Lower lobe of right lung (tissue), 2 donors: ENCODE results near the gene NOTCH2. TPM values are rescaled to one million over a fixed set of nuclear protein-coding genes. Genes with fewer than 3 reads are reported as not detected.

Experiments used
- ATAC-seq, 2 donors: fragments of 200-7000 bp; cut with Tn5 transposase; one replicate each; pipeline ENCODE4 v1.9.1; 2020 to 2022; ENCODE audit warnings: mild to moderate bottlenecking in 2 of 2, moderate library complexity in 2 of 2
- DNase-seq: peaks from one replicate; pipeline ENCODE4 v3.0.0-alpha.2; 2020
- H3K27ac ChIP-seq: fragments of 200-600 bp; one replicate; pipeline ENCODE4 v1.8.0; 2022
- H3K27me3 ChIP-seq: fragments of 200-600 bp; one replicate; pipeline ENCODE4 v1.8.0; 2022; ENCODE audit warnings: low read depth
- H3K36me3 ChIP-seq: fragments of 200-600 bp; one replicate; pipeline ENCODE4 v1.8.0; 2022; ENCODE audit warnings: mild to moderate bottlenecking
- H3K4me1 ChIP-seq: fragments of 200-600 bp; one replicate; pipeline ENCODE4 v1.8.0; 2022
- H3K4me3 ChIP-seq: fragments of 200-600 bp; one replicate; pipeline ENCODE4 v1.8.0; 2022; ENCODE audit warnings: mild to moderate bottlenecking
- H3K9me3 ChIP-seq: fragments of 200-600 bp; one replicate; pipeline ENCODE4 v1.8.0; 2022
- CTCF ChIP-seq: fragments of 200-600 bp; IDR thresholded peaks from one replicate; pipeline ENCODE4 v1.8.0; 2022; ENCODE audit warnings: antibody characterized with exemption, mild to moderate bottlenecking
- intact Hi-C: fragments of 100-400 bp; cut with DNase I; formaldehyde crosslinking; loops from one replicate; pipeline ENCODE4 v1.11.0; 2022
- total RNA-seq: library from RNA; stranded (reverse); fragmentation: NEBNext Ultra II Directional; extraction: Animal tissue kit (Norgen Biotek cat#: 25700); gene quantifications from one replicate; pipeline ENCODE4 v1.2.1, GENCODE V29; 2021
- donor health status: DM: no; HTN: yes; CAD: no; lungs with severe emphysema.

The NOTCH2 gene
- total RNA-seq, 1 donor from 2014 or later = 101 TPM

DNA sequence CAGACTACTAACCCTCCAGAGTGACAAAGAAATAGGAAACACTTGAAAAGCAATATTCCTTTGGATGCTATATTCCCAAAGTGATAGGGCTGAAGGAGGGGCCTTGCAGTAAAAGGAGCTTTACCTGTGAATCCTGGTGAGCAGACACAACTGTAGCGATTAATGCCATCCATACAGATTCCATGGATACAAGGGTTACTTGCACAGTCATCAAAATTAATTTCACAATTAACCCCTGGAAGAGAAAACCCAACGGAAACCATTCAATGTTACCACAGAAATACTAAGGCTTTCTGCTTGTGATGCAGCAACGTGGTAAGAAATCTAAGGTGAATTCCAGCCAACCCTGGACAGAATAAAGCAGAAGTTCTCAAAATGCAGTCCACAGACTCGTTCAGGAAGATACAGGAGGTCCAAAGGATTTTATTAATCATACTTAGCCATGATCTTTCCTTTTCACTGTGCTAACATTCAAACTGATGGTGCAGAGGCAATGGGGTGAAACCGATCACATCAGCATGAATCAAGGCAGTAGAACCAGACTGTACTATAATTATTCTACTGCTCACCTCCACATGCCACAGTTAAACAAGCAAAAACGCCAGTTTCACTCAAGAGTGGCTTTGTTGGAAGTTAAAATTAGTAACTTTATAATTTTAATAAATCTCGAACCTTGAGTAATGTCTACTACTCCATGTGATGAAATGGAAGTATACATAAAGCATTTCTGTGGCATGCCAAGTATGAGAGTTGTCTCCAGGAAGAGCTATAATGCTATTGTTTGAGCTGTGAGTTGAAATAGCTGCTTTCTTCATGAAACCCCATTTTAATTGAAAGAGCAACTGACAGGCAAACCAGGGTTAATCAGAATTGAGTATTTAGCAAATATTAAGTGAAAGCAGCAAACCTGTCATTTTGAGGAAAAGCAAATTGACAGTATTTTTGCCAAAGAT lies 109.9 kb downstream of the NOTCH2 start:
- peaks cover 49% of the 10 kb centered on the region for H3K36me3 ChIP-seq

GRCh38 chr1:119958223-119958622 lies 111.2 kb downstream of the NOTCH2 start:
- ATAC-seq (no peak), DNase-seq (no peak)
- TF ChIP-seq CTCF = no peak
- Histone ChIP-seq H3K27me3 (no peaks in the 10 kb centered on the region), H3K9me3 (no peaks in the 10 kb centered on the region), H3K4me3 (no peak overlapping the region), H3K4me1 (no peaks in the 10 kb centered on the region), H3K36me3 (peaks cover 49% of the 10 kb centered on the region), H3K27ac (no peak overlapping the region)
- intact Hi-C loops = no loop called here

More for the DNA sequence above, 109.9 kb downstream of the NOTCH2 start:
- Histone ChIP-seq H3K27me3 (no peaks in the 10 kb centered on the region), H3K4me3 (no peak overlapping the region), H3K27ac (no peak overlapping the region), H3K4me1 (no peaks in the 10 kb centered on the region), H3K9me3 (no peaks in the 10 kb centered on the region)
- no peak for ATAC-seq
- DNase-seq = no peak
- intact Hi-C loops = no loop called here
- no peak for TF ChIP-seq CTCF

- intact Hi-C loops = no loop called here
- Histone ChIP-seq H3K36me3 (peaks cover 66% of the 10 kb centered on the region), H3K27ac (no peak overlapping the region), H3K4me3 (no peak overlapping the region), H3K9me3 (no peaks in the 10 kb centered on the region), H3K4me1 (no peaks in the 10 kb centered on the region), H3K27me3 (no peaks in the 10 kb centered on the region)
- DNase-seq (no peak), ATAC-seq (no peak)
- no peak for TF ChIP-seq CTCF
Measured at GRCh38 chr1:119956306-119956705, 113.2 kb downstream of the NOTCH2 start.

GRCh38 chr1:119954476-119955422 lies 114.7 kb downstream of the NOTCH2 start:
- intact Hi-C loops = no loop called here
- no peak for TF ChIP-seq CTCF
- Histone ChIP-seq H3K4me3 (no peak overlapping the region), H3K4me1 (no peaks in the 10 kb centered on the region), H3K27me3 (no peaks in the 10 kb centered on the region), H3K27ac (no peak overlapping the region), H3K9me3 (no peaks in the 10 kb centered on the region), H3K36me3 (peaks cover 82% of the 10 kb centered on the region)
- ATAC-seq (no peak), DNase-seq (no peak)

- ATAC-seq (no peak), DNase-seq (no peak)
- intact Hi-C loops = no loop called here
- H3K27ac ChIP-seq = no peak overlapping the region
- H3K4me3 ChIP-seq = no peak overlapping the region
- no peaks in the 10 kb centered on the region for H3K27me3 ChIP-seq
- no peak for TF ChIP-seq CTCF
- H3K36me3 ChIP-seq = peaks cover 82% of the 10 kb centered on the region
- no peaks in the 10 kb centered on the region for H3K9me3 ChIP-seq
- no peaks in the 10 kb centered on the region for H3K4me1 ChIP-seq
Measured at GRCh38 chr1:119953266-119953998, 116.0 kb downstream of the NOTCH2 start.
